Activated naive CD4-positive, alpha-beta T cell treated with anti-CD3 and anti-CD28 coated beads, Interleukin-2, amount 10 ng/mL, durations not matched to agents 7 days and 5 days (primary cell): Measurements from ENCODE around the gene NOD1.
A peak's percentile ranks its signal among the peaks of the same experiment; 100 is the strongest.
"Not testable (repeated sequence)": the region's sequence is repeated elsewhere in the genome, so short reads cannot be mapped to it uniquely, and the experiment has no call there.

ENCODE experiments used
- CTCF ChIA-PET: fragments of 350-600 bp; sonication (Branson Sonifier 250); formaldehyde crosslinking; loops from one replicate; lab custom pipeline; 2021; ENCODE audit warnings: antibody characterized with exemption; lab: Charles Lee
- DNase-seq: peaks from one replicate; pipeline ENCODE4 v3.0.0-alpha.2; 2020
- H3K27ac Mint-ChIP-seq: one replicate; pipeline ENCODE4 v1.8.0; 2021; ENCODE audit warnings: mild to moderate bottlenecking, moderate library complexity, mixed read lengths
- H3K27me3 Mint-ChIP-seq: one replicate; pipeline ENCODE4 v1.8.0; 2021; ENCODE audit warnings: mild to moderate bottlenecking, mixed read lengths
- H3K36me3 Mint-ChIP-seq: one replicate; pipeline ENCODE4 v1.8.0; 2021; ENCODE audit warnings: mixed read lengths
- H3K4me1 Mint-ChIP-seq: one replicate; pipeline ENCODE4 v1.8.0; 2021; ENCODE audit warnings: mixed read lengths
- H3K4me3 Mint-ChIP-seq: one replicate; pipeline ENCODE4 v1.8.0; 2021; ENCODE audit warnings: mild to moderate bottlenecking, moderate library complexity, mixed read lengths
- H3K9me3 Mint-ChIP-seq: one replicate; pipeline ENCODE4 v1.8.0; 2021; ENCODE audit warnings: mixed read lengths

Gene NOD1

GRCh38 chr7:30478349-30479201 is at the start of gene NOD1:
TSS of gene NOD1 (minus strand) at chr7:30478784. CDS start at chr7:30456921, 21,863 bp downstream.
- peak within 1 kb of the TSS; percentile 92 for H3K27ac Mint-ChIP-seq
- peak within 1 kb of the TSS; percentile 90 for H3K4me3 Mint-ChIP-seq
- H3K4me1 Mint-ChIP-seq = peaks cover 58% of the 10 kb centered on the region
- CTCF ChIA-PET = interaction anchor here (1.0 kb wide), 3 partner anchors 10 to 130 kb away, joined by 3 to 4 read pairs (median 3); no protein-coding TSS in a partner anchor
- H3K9me3 Mint-ChIP-seq = no peaks in the 10 kb centered on the region
- no peaks in the 10 kb centered on the region for H3K27me3 Mint-ChIP-seq
- DNase-seq = peak; percentile 82
- peaks cover 19% of the 10 kb centered on the region for H3K36me3 Mint-ChIP-seq

GRCh38 chr7:30527297-30527696 is 48.7 kb upstream of the NOD1 start:
- H3K36me3 Mint-ChIP-seq, H3K4me1 Mint-ChIP-seq, H3K4me3 Mint-ChIP-seq, H3K27me3 Mint-ChIP-seq, CTCF ChIA-PET, DNase-seq, H3K9me3 Mint-ChIP-seq: not testable (repeated sequence)
- H3K27ac Mint-ChIP-seq = peak overlapping the region; percentile 11

GRCh38 chr7:30526163-30526562 is 47.6 kb upstream of the NOD1 start:
- H3K4me1 Mint-ChIP-seq = no peaks in the 10 kb centered on the region
- H3K27me3 Mint-ChIP-seq = peaks cover 4% of the 10 kb centered on the region
- DNase-seq = no peak
- H3K9me3 Mint-ChIP-seq = no peaks in the 10 kb centered on the region
- no peak overlapping the region for H3K27ac Mint-ChIP-seq
- no peaks in the 10 kb centered on the region for H3K36me3 Mint-ChIP-seq
- no peak overlapping the region for H3K4me3 Mint-ChIP-seq
- CTCF ChIA-PET = interaction anchor here (1.0 kb wide), 1 partner anchor 214 kb away, joined by 3 read pairs; no protein-coding TSS in a partner anchor

- DNase-seq = no peak
- H3K9me3 Mint-ChIP-seq = no peaks in the 10 kb centered on the region
- H3K4me3 Mint-ChIP-seq = no peak overlapping the region
- peaks cover 4% of the 10 kb centered on the region for H3K27me3 Mint-ChIP-seq
- CTCF ChIA-PET = no interaction called here
- no peak overlapping the region for H3K27ac Mint-ChIP-seq
- no peaks in the 10 kb centered on the region for H3K4me1 Mint-ChIP-seq
- H3K36me3 Mint-ChIP-seq = no peaks in the 10 kb centered on the region
Observed at GRCh38 chr7:30525429-30525828, 46.8 kb upstream of the NOD1 start.

DNA sequence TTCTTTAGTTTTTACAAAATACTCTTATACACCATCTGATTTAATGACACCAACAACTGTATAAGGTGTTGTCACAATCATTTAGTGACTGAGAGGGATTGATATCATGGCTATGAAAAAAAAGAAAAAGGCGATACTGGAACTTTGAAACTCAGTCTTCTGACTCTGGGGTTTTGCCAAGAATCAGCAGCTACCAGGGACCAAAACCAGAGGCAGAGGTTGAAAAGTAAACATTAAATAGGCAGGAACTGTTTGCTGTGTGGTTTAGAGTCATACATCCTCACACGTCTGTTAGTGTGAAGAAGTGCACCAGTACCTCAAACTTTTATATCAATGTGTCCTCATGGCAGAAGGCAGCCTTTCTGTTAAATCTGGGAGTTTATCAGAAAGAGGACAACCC is 46.0 kb upstream of the NOD1 start:
- CTCF ChIA-PET = no interaction called here

GRCh38 chr7:30523466-30523865 is 44.9 kb upstream of the NOD1 start:
- H3K27ac Mint-ChIP-seq = no peak overlapping the region

More for the DNA sequence above, 46.0 kb upstream of the NOD1 start:
- no peak for DNase-seq
- H3K27me3 Mint-ChIP-seq = peaks cover 4% of the 10 kb centered on the region
- H3K9me3 Mint-ChIP-seq = no peaks in the 10 kb centered on the region
- no peak overlapping the region for H3K4me3 Mint-ChIP-seq
- H3K27ac Mint-ChIP-seq = no peak overlapping the region
- no peaks in the 10 kb centered on the region for H3K4me1 Mint-ChIP-seq
- no peaks in the 10 kb centered on the region for H3K36me3 Mint-ChIP-seq

DNA sequence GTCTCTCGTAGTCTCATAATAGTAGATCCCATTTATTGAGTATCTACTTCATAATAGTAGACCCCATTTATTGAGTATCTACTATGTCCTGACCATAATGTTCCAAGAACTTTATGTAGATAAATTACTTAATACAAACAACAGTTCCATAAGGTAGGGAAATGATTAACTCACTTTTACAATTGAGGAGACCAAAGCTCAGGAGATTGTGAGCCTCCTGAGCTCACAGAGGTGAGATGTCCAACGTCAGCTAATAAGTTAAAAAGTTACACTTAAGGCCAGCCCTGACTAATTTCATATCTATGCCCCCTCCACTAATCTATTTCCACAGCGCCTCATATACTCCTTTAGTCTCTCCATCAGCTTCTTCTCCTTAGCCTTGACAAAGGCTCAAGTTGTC is 43.6 kb upstream of the NOD1 start:
- Mint-ChIP-seq H3K4me3 (no peak overlapping the region), H3K27ac (no peak overlapping the region), H3K36me3 (no peaks in the 10 kb centered on the region), H3K4me1 (no peaks in the 10 kb centered on the region), H3K9me3 (no peaks in the 10 kb centered on the region), H3K27me3 (no peaks in the 10 kb centered on the region)
- no peak for DNase-seq
- CTCF ChIA-PET = interaction anchor here (1.3 to 2.4 kb wide), 4 partner anchors 11 to 27 kb away, joined by 3 to 8 read pairs (median 5); no protein-coding TSS in a partner anchor

More at GRCh38 chr7:30523466-30523865, 44.9 kb upstream of the NOD1 start:
- Mint-ChIP-seq H3K9me3 (no peaks in the 10 kb centered on the region), H3K36me3 (no peaks in the 10 kb centered on the region), H3K4me3 (no peak overlapping the region), H3K27me3 (no peaks in the 10 kb centered on the region), H3K4me1 (no peaks in the 10 kb centered on the region)
- CTCF ChIA-PET = interaction anchor here (0.8 to 1.3 kb wide), 2 partner anchors 10 to 22 kb away, joined by 3 to 4 read pairs; no protein-coding TSS in a partner anchor
- DNase-seq = no peak

DNA sequence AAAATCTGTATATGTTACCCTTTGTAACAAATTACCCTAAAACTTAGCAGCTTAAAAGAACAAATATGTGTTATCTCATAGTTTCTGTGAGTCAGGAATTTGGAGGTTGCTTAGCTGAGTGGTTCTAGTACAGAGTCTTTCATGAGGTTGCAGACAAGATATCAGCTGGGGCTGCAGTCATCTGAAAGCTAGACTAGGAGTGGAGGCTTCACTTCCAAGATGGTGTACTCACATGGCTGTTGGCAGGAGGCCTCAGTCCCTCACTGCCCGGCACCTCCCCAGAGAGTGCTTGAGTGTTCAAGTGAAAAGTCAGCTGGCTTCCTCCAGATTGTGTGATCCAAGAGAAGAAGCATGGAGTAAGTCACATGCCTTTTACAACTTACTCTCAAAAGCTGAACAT is 42.9 kb upstream of the NOD1 start:
- Mint-ChIP-seq H3K27ac (no peak overlapping the region), H3K9me3 (no peaks in the 10 kb centered on the region), H3K4me1 (no peaks in the 10 kb centered on the region), H3K27me3 (no peaks in the 10 kb centered on the region), H3K36me3 (no peaks in the 10 kb centered on the region), H3K4me3 (no peak overlapping the region)
- DNase-seq = no peak
- CTCF ChIA-PET = interaction anchor here (1.5 to 2.4 kb wide), 3 partner anchors 10 to 28 kb away, joined by 4 to 8 read pairs (median 6); no protein-coding TSS in a partner anchor

GRCh38 chr7:30519122-30519521 is 40.5 kb upstream of the NOD1 start:
- Mint-ChIP-seq H3K4me1 (no peaks in the 10 kb centered on the region), H3K9me3 (no peaks in the 10 kb centered on the region), H3K4me3 (no peak overlapping the region), H3K36me3 (no peaks in the 10 kb centered on the region), H3K27me3 (no peaks in the 10 kb centered on the region), H3K27ac (no peak overlapping the region)
- DNase-seq = no peak
- CTCF ChIA-PET = no interaction called here

GRCh38 chr7:30515761-30516160 is 37.2 kb upstream of the NOD1 start:
- Mint-ChIP-seq H3K27me3 (no peaks in the 10 kb centered on the region), H3K27ac (no peak overlapping the region), H3K9me3 (no peaks in the 10 kb centered on the region), H3K4me1 (no peaks in the 10 kb centered on the region), H3K4me3 (no peak overlapping the region), H3K36me3 (no peaks in the 10 kb centered on the region)
- CTCF ChIA-PET = interaction anchor here (1.1 kb wide), 1 partner anchor 351 kb away, joined by 3 read pairs; no protein-coding TSS in a partner anchor
- DNase-seq = no peak

GRCh38 chr7:30514776-30515175 is 36.2 kb upstream of the NOD1 start:
- no peak for DNase-seq
- CTCF ChIA-PET = no interaction called here
- no peaks in the 10 kb centered on the region for H3K9me3 Mint-ChIP-seq

GRCh38 chr7:30514177-30514576 is 35.6 kb upstream of the NOD1 start:
- CTCF ChIA-PET = no interaction called here
- Mint-ChIP-seq H3K9me3 (no peaks in the 10 kb centered on the region), H3K27me3 (no peaks in the 10 kb centered on the region), H3K36me3 (no peaks in the 10 kb centered on the region), H3K4me1 (no peaks in the 10 kb centered on the region), H3K27ac (no peak overlapping the region), H3K4me3 (no peak overlapping the region)
- no peak for DNase-seq

More at GRCh38 chr7:30514776-30515175, 36.2 kb upstream of the NOD1 start:
- H3K27me3 Mint-ChIP-seq = no peaks in the 10 kb centered on the region
- H3K27ac Mint-ChIP-seq = no peak overlapping the region
- no peaks in the 10 kb centered on the region for H3K4me1 Mint-ChIP-seq
- H3K36me3 Mint-ChIP-seq = no peaks in the 10 kb centered on the region
- H3K4me3 Mint-ChIP-seq = no peak overlapping the region

DNA sequence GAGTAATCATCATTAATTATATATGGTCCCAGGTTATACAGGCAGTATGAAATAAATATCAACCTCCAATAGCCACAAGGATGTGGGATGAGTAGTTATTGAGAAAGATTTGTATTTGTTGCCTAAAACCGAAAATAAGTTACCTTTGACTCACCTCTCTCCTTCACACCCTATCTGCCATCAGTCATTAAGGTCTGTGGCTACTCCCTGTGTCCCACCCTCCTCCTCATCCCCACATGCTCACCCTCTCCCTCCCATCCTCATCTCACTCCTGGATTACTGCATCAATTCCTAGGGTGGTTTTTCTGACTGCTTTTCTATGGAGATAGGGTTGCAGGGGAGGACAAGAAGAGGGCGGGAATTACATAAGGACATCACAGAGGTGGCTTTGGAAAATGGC is 35.2 kb upstream of the NOD1 start:
- no peaks in the 10 kb centered on the region for H3K4me1 Mint-ChIP-seq
- no peaks in the 10 kb centered on the region for H3K27me3 Mint-ChIP-seq
- peak overlapping the region; percentile 8 for H3K27ac Mint-ChIP-seq
- no peaks in the 10 kb centered on the region for H3K36me3 Mint-ChIP-seq
- CTCF ChIA-PET = interaction anchor here (4.9 kb wide), 1 partner anchor 49 kb away, joined by 31 read pairs; no protein-coding TSS in a partner anchor
- no peak for DNase-seq
- H3K4me3 Mint-ChIP-seq = no peak overlapping the region
- no peaks in the 10 kb centered on the region for H3K9me3 Mint-ChIP-seq

DNA sequence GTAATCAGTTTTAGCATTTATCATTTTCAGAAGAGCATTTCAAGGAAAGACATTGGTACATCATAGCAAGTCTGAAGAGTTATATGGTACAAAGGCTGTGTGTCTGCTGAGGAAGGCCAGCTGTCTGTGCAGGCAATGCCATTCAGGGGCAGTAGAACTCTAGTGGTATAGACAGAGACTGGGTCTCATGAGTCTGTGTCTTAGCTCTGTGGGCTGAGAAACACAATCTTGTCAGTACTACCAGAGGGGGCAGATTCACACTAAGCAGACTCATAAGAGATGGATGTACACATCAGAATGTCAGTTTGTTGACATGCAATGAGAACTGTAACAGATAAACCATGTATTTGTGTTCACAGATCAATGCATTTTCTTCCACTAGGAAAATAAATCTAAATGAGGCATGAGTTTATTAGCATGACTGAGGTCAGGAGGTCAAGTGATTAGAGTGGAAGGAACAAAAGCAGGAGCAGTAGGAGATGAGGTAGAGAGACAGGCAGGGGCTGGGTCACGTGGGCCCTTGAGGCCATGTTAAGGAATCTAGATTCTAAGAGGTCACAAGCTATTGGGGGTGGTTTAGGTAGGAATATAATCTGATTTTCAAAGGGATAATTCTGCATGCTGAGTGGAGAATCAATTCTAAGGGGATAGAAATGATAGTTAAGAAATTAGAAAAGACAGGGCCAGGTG is 33.5 kb upstream of the NOD1 start:
- H3K36me3 Mint-ChIP-seq = peaks cover 3% of the 10 kb centered on the region
- no peak overlapping the region for H3K27ac Mint-ChIP-seq
- H3K4me3 Mint-ChIP-seq = no peak overlapping the region
- CTCF ChIA-PET = interaction anchor here (0.6 to 4.9 kb wide), 4 partner anchors 34 to 450 kb away, joined by 3 to 31 read pairs (median 5); no protein-coding TSS in a partner anchor
- H3K27me3 Mint-ChIP-seq = no peaks in the 10 kb centered on the region
- peaks cover 5% of the 10 kb centered on the region for H3K9me3 Mint-ChIP-seq
- DNase-seq = no peak
- H3K4me1 Mint-ChIP-seq = no peaks in the 10 kb centered on the region
